ENCODE measurements around the gene SUSD1.

The SUSD1 gene

GRCh38 chr9:112064871-112065270, 110.2 kb downstream of the SUSD1 start:
- no peak for DNase-seq (ENCODE audit: low read depth)

- no peak for DNase-seq (ENCODE audit: low read depth)
These were observed 111.5 kb downstream of the SUSD1 start for GRCh38 chr9:112063586-112063985.

- no peak for DNase-seq (ENCODE audit: low read depth)
These were observed 111.9 kb downstream of the SUSD1 start for GRCh38 chr9:112063151-112063550.

DNA sequence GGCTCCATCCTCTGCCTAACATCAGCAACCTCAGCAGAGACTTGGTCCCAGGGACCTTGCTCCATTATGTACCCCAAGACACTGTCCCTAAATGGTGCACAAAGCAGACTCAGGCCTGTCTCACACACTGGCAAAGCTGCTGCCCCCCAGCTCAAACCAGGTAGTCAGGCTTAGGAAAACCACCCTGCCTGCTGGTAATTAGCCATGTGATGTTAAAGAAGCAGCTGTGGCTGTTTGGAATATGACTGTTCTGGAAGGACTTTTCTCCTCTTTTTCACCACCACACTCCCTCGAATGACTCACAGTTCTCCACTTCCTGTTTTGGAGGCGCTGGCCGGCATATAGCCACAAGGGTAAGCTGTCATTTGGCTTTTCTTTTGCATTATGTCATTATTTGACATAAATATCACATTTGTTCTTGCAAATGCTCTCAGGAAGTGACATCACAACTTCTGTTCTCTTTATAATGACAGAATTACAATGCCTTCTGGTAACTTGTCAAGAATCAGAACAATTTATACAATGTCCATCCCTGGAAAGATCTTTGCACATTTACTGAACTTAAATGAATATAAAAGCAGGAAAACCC, 113.9 kb downstream of the SUSD1 start:
- no peak for DNase-seq (ENCODE audit: low read depth)

DNA sequence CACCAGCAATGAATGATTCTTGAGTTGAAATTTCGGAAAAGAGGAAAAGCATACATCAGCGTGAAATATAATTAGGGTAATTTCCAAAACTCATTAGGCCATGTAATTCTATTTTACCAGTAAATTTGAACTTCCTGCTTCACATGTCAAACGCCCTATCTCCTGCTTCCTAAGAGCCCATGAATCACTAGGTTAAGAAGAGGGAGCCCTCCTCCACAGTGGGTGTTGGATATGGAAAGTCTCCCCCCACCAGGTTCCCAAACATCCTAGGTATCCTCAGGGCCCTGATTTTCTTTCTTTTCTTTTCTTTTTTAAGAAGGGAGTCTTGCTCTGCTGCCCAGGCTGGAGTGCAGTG, 115.2 kb downstream of the SUSD1 start:
- no peak for DNase-seq (ENCODE audit: low read depth)

DNA sequence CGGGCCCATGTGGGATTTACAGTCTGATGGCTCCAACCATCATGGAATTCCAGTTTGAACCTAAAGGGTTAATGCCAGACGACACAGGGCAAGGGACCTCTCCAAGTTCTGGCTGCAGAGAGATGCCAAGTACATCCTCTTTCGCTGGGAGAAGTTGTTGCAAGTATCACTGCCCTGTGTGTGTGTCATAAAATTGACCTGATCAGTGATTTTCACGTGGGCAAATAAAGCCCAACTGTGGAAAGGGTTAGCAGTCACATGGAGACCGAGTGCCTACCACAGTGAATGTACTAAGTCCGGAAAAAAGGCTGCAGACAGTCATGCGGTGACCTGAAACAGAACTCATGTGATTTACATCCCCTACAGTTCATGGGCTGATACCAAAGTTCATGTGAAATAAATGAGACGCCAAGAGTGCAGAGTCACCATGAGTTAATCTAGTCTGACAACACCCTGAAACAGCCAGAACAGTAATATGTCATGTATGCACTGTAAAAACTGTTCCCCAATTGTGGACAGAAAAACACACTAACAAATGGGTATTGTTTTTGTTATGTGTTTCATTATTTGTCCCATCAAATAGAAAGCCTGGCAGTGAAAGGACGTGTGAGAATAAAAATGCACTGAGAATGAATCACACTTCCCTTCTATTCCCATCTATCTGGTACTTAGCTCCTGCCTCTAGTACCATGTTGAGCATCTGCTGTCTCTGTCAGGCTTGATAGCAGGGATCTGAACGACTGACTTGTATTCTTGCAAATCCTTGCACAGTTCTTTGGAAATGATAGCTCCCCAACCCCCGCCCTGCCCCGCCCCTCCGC, 115.7 kb downstream of the SUSD1 start:
- no peak for DNase-seq (ENCODE audit: low read depth)

GRCh38 chr9:112056996-112057395, 118.1 kb downstream of the SUSD1 start:
- DNase-seq (ENCODE audit: low read depth) = no peak

GRCh38 chr9:112054916-112055315, 120.2 kb downstream of the SUSD1 start:
- DNase-seq (ENCODE audit: low read depth) = no peak

GRCh38 chr9:112051812-112052211, 123.3 kb downstream of the SUSD1 start:
- no peak for DNase-seq (ENCODE audit: low read depth)

DNA sequence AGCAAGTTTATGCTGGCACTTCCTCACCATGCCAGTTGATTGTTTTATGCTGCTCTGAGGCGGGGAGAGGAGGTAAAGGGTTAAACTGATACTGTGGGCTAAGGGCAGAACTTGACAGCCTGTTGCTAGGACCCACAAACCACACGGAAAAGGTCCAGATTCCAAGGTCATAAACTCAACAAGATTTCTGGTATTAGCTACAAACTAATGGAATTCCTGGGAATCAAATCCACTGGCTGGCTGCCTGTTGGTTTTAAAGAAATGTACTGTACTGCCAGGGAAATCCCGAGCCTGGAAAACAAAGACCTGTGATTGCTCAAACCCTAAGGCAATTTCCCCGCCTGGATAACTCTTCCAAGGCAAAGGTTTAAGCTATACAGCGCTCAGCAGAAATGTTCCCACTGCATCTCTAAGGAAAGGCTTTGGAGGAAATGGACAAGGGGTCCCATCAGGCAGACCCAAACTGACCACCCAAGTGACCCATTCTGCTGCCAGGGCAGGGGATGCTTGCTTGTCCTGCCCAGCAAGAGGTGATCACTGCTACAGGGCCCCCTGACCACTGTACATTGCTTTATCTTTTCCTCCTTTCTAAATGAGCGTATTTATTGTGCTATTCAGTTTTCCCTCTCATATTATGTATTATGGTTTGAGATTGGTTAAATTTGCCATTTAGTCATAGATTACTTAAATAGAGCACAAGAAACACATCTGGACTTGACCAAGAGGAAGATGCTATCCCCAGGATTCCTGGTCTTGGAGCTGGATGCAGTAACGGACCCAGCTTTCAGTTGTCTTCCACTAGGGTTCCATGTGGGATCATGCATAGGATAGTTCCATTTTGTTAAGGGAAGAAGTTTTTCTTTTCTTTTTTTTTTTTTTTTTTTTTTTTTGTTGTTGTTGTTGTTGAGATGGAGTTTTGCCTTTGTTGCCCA, 124.3 kb downstream of the SUSD1 start:
- DNase-seq (ENCODE audit: low read depth) = no peak

DNA sequence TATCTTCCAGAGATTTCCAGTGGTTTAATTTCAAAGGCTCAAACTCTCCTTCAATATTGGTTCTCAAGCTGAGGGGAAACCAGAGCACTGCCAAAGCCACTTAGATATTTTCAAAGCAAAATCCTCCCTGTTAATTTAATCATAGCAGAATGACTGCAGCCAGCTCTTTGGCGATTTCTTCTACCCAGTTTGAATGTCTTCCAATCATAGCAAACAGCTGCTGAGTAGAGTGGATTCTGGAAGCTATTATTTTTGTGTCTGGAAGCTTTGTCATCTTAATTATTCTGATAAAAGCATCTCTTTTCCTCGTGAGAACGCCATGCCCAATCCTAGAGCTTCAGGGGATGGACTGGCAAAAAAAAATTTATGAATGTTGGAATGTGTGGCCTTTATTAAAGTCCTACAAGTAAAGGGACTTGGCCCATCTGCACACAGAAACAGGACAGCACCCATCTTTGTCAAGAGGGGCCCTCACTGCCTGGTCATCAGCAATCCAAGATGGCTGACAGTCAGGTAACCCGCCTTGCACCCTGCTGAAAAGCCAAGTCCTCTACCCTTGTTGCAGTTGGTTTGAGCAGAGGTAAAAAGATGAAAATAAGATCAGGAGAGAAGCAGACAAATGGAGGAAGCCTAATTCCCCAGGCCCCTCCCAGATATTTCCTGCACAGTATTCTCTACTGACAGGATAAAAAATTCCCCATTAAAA, 125.1 kb downstream of the SUSD1 start:
- no peak for DNase-seq (ENCODE audit: low read depth)

- DNase-seq (ENCODE audit: low read depth) = no peak
These were observed 126.0 kb downstream of the SUSD1 start for GRCh38 chr9:112048924-112049691.

DNA sequence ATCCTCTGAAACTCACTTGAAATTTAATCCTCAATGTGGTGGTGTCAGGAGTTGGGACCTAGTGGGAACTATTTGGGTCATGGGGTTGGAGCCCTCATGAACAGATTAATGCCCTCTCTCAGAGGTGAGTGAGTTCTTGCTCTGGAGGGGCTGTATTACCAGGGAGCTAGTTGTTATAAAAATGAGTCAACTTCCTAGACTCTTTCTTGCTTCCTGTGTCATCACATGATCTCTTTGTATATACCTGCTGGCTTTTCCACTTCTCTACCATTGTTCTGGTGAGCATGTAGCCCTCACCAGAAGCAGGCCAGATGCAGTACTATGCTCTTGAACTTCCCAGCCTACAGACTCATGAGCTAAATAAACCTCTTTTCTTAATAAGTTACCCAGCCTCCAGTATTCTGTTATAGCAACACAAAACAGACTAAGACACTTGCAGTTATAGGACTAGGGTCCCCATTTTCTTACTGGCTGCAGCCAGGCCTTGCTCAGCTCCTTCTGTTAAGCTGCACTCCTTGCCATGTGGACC, 127.5 kb downstream of the SUSD1 start:
- no peak for DNase-seq (ENCODE audit: low read depth)

- DNase-seq (ENCODE audit: low read depth) = no peak
These were observed 128.9 kb downstream of the SUSD1 start for GRCh38 chr9:112046181-112046580.

DNA sequence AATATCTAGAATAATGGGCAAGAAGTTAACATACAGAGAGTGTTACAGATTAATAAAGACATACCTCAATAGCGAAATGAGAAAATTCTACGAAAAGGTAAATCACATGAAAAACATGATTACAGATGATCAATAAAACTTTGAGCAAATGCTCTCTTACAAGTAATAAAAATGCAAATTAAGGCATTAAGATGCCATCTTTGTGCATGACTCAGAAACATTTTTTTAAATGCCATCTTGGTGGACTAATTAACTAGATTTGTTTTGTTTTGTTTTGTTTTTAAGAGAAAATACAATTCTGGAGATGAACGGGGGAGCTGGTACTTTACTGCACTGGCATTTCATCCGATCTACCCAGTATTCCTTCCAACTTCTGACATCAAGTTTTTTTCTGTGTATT, 130.2 kb downstream of the SUSD1 start:
- DNase-seq (ENCODE audit: low read depth) = no peak

GRCh38 chr9:112044186-112044585, 130.9 kb downstream of the SUSD1 start:
- DNase-seq (ENCODE audit: low read depth) = no peak

GRCh38 chr9:112043423-112043822, 131.7 kb downstream of the SUSD1 start:
- no peak for DNase-seq (ENCODE audit: low read depth)

DNA sequence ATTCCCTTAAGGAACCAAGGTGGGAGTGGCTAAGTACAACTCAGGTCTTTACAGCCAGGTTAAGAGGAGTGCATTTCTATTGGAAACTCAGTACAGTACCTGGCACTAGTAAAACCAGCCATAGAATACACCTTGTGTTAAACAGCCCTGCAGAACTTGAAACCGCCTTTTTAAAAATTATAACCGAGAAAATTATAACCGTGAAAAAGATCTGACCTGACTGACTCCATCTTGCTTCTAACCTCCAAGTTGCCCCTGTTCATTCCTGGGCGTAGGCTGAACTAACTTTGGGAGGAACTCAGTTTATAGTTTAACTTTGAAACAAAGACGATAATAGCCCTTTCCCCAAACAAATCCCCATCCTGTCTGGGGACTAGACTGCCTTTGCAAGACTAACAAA, 132.3 kb downstream of the SUSD1 start:
- DNase-seq (ENCODE audit: low read depth) = no peak

- no peak for DNase-seq (ENCODE audit: low read depth)
These were observed 132.9 kb downstream of the SUSD1 start for GRCh38 chr9:112042244-112042638.

- no peak for DNase-seq (ENCODE audit: low read depth)
These were observed 133.4 kb downstream of the SUSD1 start for GRCh38 chr9:112041536-112042243.

GRCh38 chr9:112041199-112041535, 133.9 kb downstream of the SUSD1 start:
- DNase-seq (ENCODE audit: low read depth) = no peak
